Stimulated activated CD8-positive, alpha-beta memory T cell treated with anti-CD3 and anti-CD28 coated beads, Interleukin-15, amount 100 ng/mL, for 1 hour (primary cell): ENCODE measurements around the gene CDH13.

Experiments used
- DNase-seq: peaks from one replicate; pipeline ENCODE4 v3.0.0-alpha.2; 2020; ENCODE audit warnings: low read depth

CDH13 gene

GRCh38 chr16:82954224-82954929 is 327.6 kb downstream of the CDH13 start:
- no peak for DNase-seq

GRCh38 chr16:82955741-82956348 is 329.1 kb downstream of the CDH13 start:
- DNase-seq: no peak

GRCh38 chr16:82957212-82957611 is 330.4 kb downstream of the CDH13 start:
- DNase-seq: no peak

- DNase-seq: no peak
These were observed 334.1 kb downstream of the CDH13 start for GRCh38 chr16:82960918-82961317.

GRCh38 chr16:82963653-82964052 is 336.9 kb downstream of the CDH13 start:
- DNase-seq: no peak

- DNase-seq: no peak
These were observed 339.0 kb downstream of the CDH13 start for GRCh38 chr16:82965808-82966207.

- no peak for DNase-seq
These were observed 340.7 kb downstream of the CDH13 start for GRCh38 chr16:82967424-82967823.

- no peak for DNase-seq
These were observed 344.4 kb downstream of the CDH13 start for GRCh38 chr16:82971126-82971525.

GRCh38 chr16:82972331-82972919 is 345.7 kb downstream of the CDH13 start:
- no peak for DNase-seq

- DNase-seq: no peak
These were observed 352.8 kb downstream of the CDH13 start for GRCh38 chr16:82979406-82980111.

- no peak for DNase-seq
These were observed 354.0 kb downstream of the CDH13 start for GRCh38 chr16:82980810-82981209.

- no peak for DNase-seq
These were observed 361.0 kb downstream of the CDH13 start for GRCh38 chr16:82987767-82988166.

- DNase-seq: no peak
These were observed 363.4 kb downstream of the CDH13 start for GRCh38 chr16:82990155-82990554.

- no peak for DNase-seq
These were observed 364.6 kb downstream of the CDH13 start for GRCh38 chr16:82991410-82991809.

GRCh38 chr16:82991966-82992675 is 365.4 kb downstream of the CDH13 start:
- no peak for DNase-seq

GRCh38 chr16:82992786-82993185 is 366.0 kb downstream of the CDH13 start:
- no peak for DNase-seq

- DNase-seq: no peak
These were observed 366.6 kb downstream of the CDH13 start for GRCh38 chr16:82993415-82993814.

- no peak for DNase-seq
These were observed 367.2 kb downstream of the CDH13 start for GRCh38 chr16:82993926-82994325.

- no peak for DNase-seq
These were observed 368.6 kb downstream of the CDH13 start for GRCh38 chr16:82995286-82995923.

GRCh38 chr16:82995924-82996441 is 369.2 kb downstream of the CDH13 start:
- no peak for DNase-seq

GRCh38 chr16:82996814-82997213 is 370.0 kb downstream of the CDH13 start:
- no peak for DNase-seq

- no peak for DNase-seq
These were observed 372.9 kb downstream of the CDH13 start for GRCh38 chr16:82999711-83000110.
